ENCODE measurements around the gene MMS22L.
"Not testable (repeated sequence)": the region's sequence is repeated elsewhere in the genome, so short reads cannot be mapped to it uniquely, and the experiment has no call there.

Gene MMS22L

DNA sequence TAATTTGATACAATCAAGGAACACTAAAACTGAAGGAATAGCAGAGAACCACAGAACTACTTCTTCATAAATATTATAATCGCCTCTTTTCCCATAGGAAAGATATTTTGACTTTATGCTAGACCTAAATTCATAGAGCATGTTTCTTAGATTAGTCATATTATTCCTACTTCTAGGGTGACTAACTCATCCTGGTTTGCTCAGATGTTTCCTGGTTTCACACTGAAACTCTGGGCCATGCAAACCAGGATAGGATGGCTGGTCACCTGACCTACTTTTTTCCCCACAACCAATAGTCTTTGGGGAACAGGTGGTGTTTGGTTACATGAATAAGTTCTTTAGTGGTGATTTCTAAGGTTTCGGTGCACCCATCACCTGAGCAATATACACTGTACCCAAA is 42.8 kb downstream of the MMS22L start:
- no peak for DNase-seq

DNA sequence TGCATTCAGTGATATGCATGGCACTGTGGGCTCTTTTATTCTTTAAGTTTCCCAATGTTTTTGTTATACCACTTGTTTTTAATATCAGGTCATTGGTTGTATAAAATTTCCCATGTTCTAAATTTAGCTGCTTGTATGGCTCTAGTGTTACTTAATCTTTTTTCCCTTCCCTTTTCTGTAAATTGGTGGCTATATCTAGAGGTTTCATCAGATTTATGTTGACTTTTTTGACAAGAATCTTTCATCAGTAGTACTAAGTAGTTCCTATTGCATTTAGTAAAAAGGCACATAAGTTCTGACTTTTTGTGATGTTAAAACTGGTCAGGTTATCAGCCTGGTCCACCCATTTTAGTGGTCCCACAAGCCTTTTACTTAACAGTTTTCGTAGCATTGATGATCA is 51.1 kb downstream of the MMS22L start:
- no peak for DNase-seq

- no peak for DNase-seq
Observed at GRCh38 chr6:97222903-97223302, 60.1 kb downstream of the MMS22L start.

GRCh38 chr6:97218912-97219311 is 64.1 kb downstream of the MMS22L start:
- no peak for DNase-seq

- no peak for DNase-seq
Observed at GRCh38 chr6:97215157-97215769, 67.8 kb downstream of the MMS22L start.

- DNase-seq: no peak
Observed at GRCh38 chr6:97214671-97215070, 68.3 kb downstream of the MMS22L start.

DNA sequence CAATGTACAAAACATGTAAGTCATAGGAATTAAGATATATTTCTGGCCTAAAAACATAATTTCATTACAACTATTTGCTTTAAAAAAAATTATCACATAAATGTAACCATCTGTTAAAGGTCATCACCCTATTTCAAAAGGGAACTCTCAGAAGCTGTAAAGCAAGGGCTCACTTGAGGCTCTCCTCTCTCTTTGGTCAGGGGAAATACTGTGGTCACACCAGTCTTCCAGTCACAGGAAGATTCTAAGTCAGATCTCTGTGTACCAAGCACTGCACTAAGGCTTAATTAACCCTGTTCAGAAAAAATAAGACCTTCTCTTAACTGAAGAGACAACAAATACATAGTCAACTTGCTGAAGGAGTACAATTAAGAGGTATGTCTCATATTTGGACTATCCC is 75.6 kb downstream of the MMS22L start:
- DNase-seq: no peak

- DNase-seq: no peak
Observed at GRCh38 chr6:97205966-97206365, 77.0 kb downstream of the MMS22L start.

DNA sequence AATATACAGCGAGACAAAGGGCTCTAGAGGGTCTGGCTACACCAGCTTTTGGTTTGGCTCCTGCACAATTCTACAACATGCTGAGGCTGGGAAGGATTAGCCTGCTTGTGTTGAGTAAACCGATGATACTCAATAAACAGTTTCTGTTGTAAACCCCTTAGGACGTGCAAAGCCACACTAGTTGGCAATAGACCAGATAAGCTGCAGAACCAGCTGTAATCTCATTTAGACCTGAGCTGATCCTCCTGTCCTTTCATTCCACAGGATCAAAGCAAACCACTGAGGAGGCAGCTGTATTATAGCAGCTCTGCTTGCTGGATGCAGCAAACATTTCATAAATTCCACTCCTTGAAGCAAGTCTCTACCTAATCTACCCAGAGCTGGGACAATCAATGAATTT is 79.7 kb downstream of the MMS22L start:
- no peak for DNase-seq

DNA sequence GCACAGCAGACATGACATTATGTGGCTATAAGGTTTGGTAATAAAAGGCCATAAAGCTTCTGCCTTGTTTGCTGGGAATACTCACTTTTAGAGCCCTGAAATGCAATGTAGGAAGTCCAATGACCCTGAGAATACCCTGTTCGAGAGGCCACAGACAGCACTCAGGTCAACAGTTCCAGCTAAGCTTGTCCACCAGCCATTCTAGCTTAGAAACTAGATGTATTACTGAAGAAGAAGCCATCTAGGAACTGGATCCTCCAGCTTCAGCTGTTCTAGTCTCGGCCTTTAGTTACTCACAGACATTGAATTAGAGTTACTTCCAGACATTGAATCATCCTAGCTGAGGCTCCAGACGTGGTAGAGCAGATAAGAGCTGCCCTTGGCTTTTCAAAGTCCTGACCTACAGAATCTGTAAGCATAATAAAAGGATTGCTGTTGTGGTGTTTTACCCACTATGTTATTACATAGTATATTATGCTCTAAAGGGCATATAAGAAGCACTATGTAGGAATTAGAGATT is 84.9 kb downstream of the MMS22L start:
- DNase-seq: no peak

GRCh38 chr6:97195117-97195516 is 87.9 kb downstream of the MMS22L start:
- no peak for DNase-seq

GRCh38 chr6:97189767-97190166 is 93.2 kb downstream of the MMS22L start:
- no peak for DNase-seq

- DNase-seq: no peak
Observed at GRCh38 chr6:97187951-97188350, 95.1 kb downstream of the MMS22L start.

- peak; percentile 68 for DNase-seq
Observed at GRCh38 chr6:97186416-97186999, 96.5 kb downstream of the MMS22L start.

DNA sequence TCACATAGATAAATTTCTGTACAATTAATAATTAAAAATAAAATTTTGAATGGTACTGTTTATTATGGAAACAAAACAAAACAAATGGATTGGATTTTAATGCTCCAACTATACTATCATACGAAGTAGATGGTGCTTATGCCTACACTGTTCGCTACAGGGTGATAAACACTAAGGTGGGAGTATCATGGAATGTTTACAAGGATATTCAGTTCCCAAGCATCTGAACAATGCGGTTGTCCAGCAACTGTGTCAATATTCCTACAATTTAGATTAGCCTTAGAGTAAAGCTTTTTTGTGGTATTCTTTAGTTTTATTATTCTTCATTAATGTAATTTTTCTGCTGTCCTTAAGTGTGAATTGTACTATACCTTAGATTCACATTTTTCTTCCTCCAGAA is 105.1 kb downstream of the MMS22L start:
- no peak for DNase-seq

- DNase-seq: no peak
Observed at GRCh38 chr6:97176468-97176867, 106.5 kb downstream of the MMS22L start.

DNA sequence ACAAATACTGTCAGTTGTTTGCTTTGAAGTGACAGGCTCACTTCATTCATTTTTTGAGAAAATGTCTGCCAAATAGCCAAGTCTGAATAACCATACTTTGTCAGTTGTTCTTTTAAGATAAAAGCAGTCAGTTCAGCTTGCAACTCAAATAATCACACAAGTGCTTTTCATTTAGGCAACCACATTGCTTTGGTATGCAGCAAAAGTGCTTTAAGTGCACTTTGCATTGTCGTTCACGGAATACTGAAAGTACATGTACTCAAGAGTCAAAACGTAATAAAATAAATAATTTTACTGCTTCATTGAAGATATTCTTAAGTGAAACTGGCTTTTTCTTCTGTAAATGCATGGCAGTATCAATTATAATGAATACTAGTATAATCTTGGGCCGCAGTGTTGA is 107.2 kb downstream of the MMS22L start:
- no peak for DNase-seq

GRCh38 chr6:97174471-97174870 is 108.5 kb downstream of the MMS22L start:
- DNase-seq: no peak

DNA sequence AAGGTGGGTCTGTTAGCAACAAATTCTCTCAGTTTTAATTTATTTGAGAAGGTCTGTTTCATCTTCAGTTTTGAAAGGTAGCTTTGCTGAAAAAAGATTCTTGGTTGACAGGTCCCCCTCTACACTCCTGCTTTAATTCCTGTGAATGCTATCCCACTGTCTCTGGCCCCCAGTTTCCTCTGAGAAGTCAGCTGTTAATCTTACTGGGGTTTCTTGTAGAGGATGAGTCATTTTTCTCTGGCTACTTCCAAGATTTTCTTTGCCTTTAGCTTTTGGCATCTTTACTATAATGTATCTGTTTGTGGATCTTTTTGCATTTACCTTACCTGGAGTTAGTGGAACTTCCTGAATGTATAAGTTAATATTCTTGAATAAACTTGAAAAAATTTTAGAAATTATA is 122.7 kb downstream of the MMS22L start:
- no peak for DNase-seq

DNA sequence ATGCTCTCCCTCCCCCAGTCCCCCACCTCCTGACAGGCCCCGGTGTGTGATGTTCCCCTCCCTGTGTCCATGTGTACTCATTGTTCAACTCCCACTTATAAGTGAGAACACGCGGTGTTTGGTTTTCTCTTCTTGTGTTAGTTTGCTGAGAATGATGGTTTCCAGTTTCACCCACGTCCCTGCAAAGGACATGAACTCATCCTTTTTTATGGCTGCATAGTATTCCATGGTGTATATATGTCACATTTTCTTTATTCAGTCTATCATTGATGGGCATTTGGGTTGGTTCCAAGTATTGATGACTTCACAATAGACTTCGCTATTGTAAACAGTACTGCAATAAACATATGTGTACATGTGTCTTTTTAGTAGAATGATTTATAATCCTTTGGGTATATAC is 127.6 kb downstream of the MMS22L start:
- DNase-seq: not testable (repeated sequence)

DNA sequence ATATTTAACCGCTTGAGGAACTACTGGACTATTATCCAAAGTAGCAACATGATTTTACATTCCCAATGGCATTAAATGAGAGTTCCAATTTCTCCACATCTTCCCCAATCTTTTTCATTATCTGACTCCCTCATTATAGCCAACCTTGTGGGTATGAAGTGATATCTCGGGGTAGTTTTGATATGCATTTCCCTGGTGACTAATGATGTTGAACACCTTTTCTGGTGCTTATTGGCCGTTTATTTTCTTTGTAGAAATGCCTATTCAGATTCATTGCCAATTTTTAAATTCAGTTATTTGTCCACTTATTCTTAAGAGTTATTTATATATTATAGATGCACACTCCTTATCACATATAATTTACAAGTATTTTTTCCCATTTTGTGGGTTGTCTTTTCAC is 129.0 kb downstream of the MMS22L start:
- DNase-seq: no peak

DNA sequence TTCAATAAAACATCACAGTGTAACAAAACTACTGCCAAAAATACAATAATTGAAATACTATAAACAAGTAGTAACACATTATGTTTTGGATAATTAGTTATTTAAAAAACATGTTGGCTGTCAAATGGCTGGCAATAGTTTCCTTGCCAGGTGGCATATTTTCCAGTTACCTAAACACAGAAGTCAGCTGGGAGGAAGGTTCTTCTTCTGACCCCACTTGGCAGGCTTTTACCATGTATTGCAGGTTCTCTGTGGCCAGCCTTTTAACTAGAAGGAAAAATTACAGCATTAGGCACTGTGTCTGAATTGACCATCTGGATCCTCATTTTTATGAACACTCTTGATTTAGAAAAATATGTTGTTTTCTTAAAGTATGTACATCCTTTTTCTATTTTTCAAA is 131.4 kb downstream of the MMS22L start:
- DNase-seq: no peak

DNA sequence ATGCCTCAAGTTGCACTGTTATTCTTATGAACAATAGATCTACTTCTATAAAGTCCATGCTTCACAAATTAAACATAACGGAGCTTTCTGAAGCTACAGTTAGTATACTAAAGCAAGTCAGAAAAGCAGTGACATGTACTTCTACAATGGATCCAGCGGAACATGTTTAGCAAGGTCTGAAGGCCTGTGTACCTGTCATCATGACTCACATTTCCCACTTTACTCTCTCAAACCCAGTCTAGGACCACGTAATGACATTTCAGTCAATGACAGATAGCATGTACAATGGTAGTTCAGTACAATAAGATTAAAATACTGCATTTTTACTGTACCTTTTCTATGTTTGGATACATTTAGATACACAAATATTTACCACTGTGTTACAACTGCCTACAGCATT is 132.1 kb downstream of the MMS22L start:
- no peak for DNase-seq

- no peak for DNase-seq
Observed at GRCh38 chr6:97147421-97147820, 135.6 kb downstream of the MMS22L start.

DNA sequence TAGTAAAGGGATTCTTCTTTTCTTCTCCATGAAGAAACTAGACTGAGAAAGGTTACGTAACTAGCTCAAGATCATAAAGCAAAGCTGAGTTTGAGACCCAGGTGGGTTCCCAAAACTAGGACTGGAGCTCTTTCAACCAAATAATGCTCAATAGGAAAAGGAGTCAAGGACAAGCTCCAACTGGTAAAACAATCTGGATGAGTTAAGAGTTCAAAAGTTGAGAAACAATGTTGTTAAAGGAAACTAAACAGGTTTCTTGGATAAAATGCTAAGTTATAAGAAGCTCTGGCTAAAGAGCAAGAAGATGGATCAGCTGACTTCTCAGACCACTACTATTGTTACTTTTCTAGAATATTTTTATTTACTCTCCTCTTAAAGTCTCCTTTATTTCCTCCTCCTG is 137.3 kb downstream of the MMS22L start:
- no peak for DNase-seq

Measured in activated naive CD4-positive, alpha-beta T cell treated with anti-CD3 and anti-CD28 coated beads, Interleukin-2, amount 50 U/mL, for 16 hours (primary cell).